H1 (cell line): ENCODE measurements around the gene MRPL34. TPM values are rescaled to one million over a fixed set of nuclear protein-coding genes. Genes with fewer than 3 reads are reported as not detected.

Experiments used
- CTCF ChIA-PET: fragments of 300-600 bp; sonication (Branson Sonifier 250); formaldehyde crosslinking; loops from one replicate; lab custom pipeline; 2021; ENCODE audit not compliant: partially characterized antibody; lab: Charles Lee
- POLR2A ChIA-PET: fragments of 300-600 bp; sonication (Branson Sonifier 250); formaldehyde crosslinking; loops from one replicate; lab custom pipeline; 2021; ENCODE audit warnings: inconsistent platforms; ENCODE audit not compliant: partially characterized antibody; lab: Charles Lee
- DNase-seq, 2 experiments: peaks; one replicate each; pipeline versions ENCODE4 v3.0.0 to v3.0.0-alpha.2; 2010 to 2022; ENCODE audit warnings: low spot score in 2 of 2, low read depth in 1 of 2, mixed read lengths in 1 of 2
- FAIRE-seq: peaks from 2 replicates; lab custom pipeline; 2011; peaks lifted over from hg19 to GRCh38; lab: Jason Lieb, UNC
- H2AFZ ChIP-seq: 2 replicates; pipeline ENCODE4 v1.8.1; 2012; ENCODE audit warnings: low read length, inconsistent platforms
- H2AK5ac ChIP-seq: 2 replicates; pipeline ENCODE4 v1.6.1; 2013; ENCODE audit warnings: low read depth, low read length
- H2BK120ac ChIP-seq: replicated peaks from 2 replicates; pipeline ENCODE3; 2013; ENCODE audit warnings: low read depth, low read length, inconsistent platforms
- H2BK12ac ChIP-seq: 2 replicates; pipeline ENCODE4 v1.6.1; 2013; ENCODE audit warnings: low read depth, low read length
- H2BK15ac ChIP-seq: 2 replicates; pipeline ENCODE4 v1.6.1; 2013; ENCODE audit warnings: low read length
- H2BK20ac ChIP-seq: 2 replicates; pipeline ENCODE4 v1.6.1; 2013; ENCODE audit warnings: low read length
- H2BK5ac ChIP-seq: 2 replicates; pipeline ENCODE4 v1.6.1; 2013; ENCODE audit warnings: low read depth, low read length
- H3K14ac ChIP-seq: 2 replicates; pipeline ENCODE4 v1.6.1; 2013; ENCODE audit warnings: inconsistent platforms; ENCODE audit not compliant: insufficient read length
- H3K18ac ChIP-seq: 2 replicates; pipeline ENCODE4 v1.6.1; 2013; ENCODE audit warnings: low read length; ENCODE audit errors: extremely low read depth
- H3K23ac ChIP-seq: 2 replicates; pipeline ENCODE4 v1.6.1; 2013; ENCODE audit warnings: inconsistent platforms; ENCODE audit not compliant: insufficient read length
- H3K23me2 ChIP-seq: 2 replicates; pipeline ENCODE4 v1.6.1; 2013; ENCODE audit warnings: low read depth, low read length
- H3K27ac ChIP-seq: 2 replicates; pipeline ENCODE4 v1.6.1; 2011; ENCODE audit warnings: low read depth, low read length, inconsistent platforms
- H3K27me3 ChIP-seq, 4 experiments: replicated peaks in 1 of 4; 1 replicate in 1 of 4; 2 replicates in 3 of 4; pipeline versions ENCODE4 v1.6.1 to v1.8.1; 2011 to 2013; ENCODE audit warnings: low read length in 3 of 4, mild to moderate bottlenecking in 3 of 4, inconsistent platforms in 2 of 4, mixed read lengths in 2 of 4, moderate library complexity in 1 of 4; ENCODE audit not compliant: control insufficient read depth in 3 of 4, insufficient read depth in 3 of 4; ENCODE audit errors: extremely low read depth in 1 of 4
- H3K36me3 ChIP-seq, 4 experiments: 2 replicates each; pipeline versions ENCODE4 v1.6.1 to v1.8.1; 2011 to 2013; ENCODE audit warnings: mild to moderate bottlenecking in 4 of 4, low read length in 3 of 4, moderate library complexity in 2 of 4, control low read depth in 1 of 4, inconsistent platforms in 1 of 4; ENCODE audit not compliant: insufficient read depth in 4 of 4, control insufficient read depth in 2 of 4
- H3K4ac ChIP-seq: replicated peaks from 2 replicates; pipeline ENCODE3; 2013; ENCODE audit warnings: low read length, low read depth, mixed read lengths, inconsistent platforms; ENCODE audit not compliant: insufficient read length
- H3K4me1 ChIP-seq, 4 experiments: replicated peaks in 1 of 4; 1 replicate in 1 of 4; 2 replicates in 3 of 4; pipeline versions ENCODE4 v1.6.1 to v1.8.1; 2011 to 2013; ENCODE audit warnings: low read length in 3 of 4, inconsistent platforms in 2 of 4, mixed read lengths in 1 of 4; ENCODE audit not compliant: insufficient read depth in 4 of 4, control insufficient read depth in 3 of 4
- H3K4me2 ChIP-seq, 2 experiments: 2 replicates each; pipeline versions ENCODE4 v1.6.1 to v1.8.1; 2011 to 2013; ENCODE audit warnings: low read depth in 2 of 2, low read length in 2 of 2, control low read depth in 1 of 2, inconsistent platforms in 1 of 2, mild to moderate bottlenecking in 1 of 2; ENCODE audit not compliant: insufficient read depth in 1 of 2
- H3K4me3 ChIP-seq, 4 experiments: fragments of 200-600, 300-600 bp in 1 of 4; sonication (generic), shearing (Covaris generic), sonication (Bioruptor Twin) in 1 of 4; 2 replicates each; pipeline versions ENCODE4 v1.5.1 to v1.8.1; 2011 to 2016; ENCODE audit warnings: low read length in 4 of 4, low read depth in 3 of 4, control low read depth in 2 of 4, inconsistent platforms in 2 of 4, mild to moderate bottlenecking in 2 of 4, mixed read lengths in 1 of 4, moderate library complexity in 1 of 4; ENCODE audit not compliant: insufficient read depth in 2 of 4; ENCODE audit errors: extremely low read depth in 1 of 4
- H3K56ac ChIP-seq: replicated peaks from 2 replicates; pipeline ENCODE3; 2013; ENCODE audit warnings: low read depth, mild to moderate bottlenecking, mixed read lengths, low read length, inconsistent platforms; ENCODE audit not compliant: insufficient read length
- H3K79me1 ChIP-seq: 2 replicates; pipeline ENCODE4 v1.6.1; 2013; ENCODE audit warnings: low read depth, low read length, control low read depth
- H3K79me2 ChIP-seq, 2 experiments: 2 replicates each; pipeline versions ENCODE4 v1.6.1 to v1.8.1; 2012 to 2013; ENCODE audit warnings: low read length in 2 of 2, mild to moderate bottlenecking in 2 of 2, inconsistent platforms in 1 of 2; ENCODE audit not compliant: insufficient read depth in 2 of 2, control insufficient read depth in 1 of 2
- H3K9ac ChIP-seq, 4 experiments: replicated peaks in 1 of 4; 1 replicate in 1 of 4; 2 replicates in 3 of 4; pipeline versions ENCODE4 v1.6.1 to v1.8.1; 2011 to 2013; ENCODE audit warnings: low read depth in 3 of 4, low read length in 3 of 4, control low read depth in 2 of 4, mild to moderate bottlenecking in 2 of 4, moderate library complexity in 2 of 4, inconsistent platforms in 1 of 4; ENCODE audit errors: extremely low read depth in 1 of 4
- H3K9me3 ChIP-seq, 2 experiments: 2 replicates each; pipeline versions ENCODE4 v1.6.1 to v1.8.1; 2012 to 2013; ENCODE audit warnings: mild to moderate bottlenecking in 2 of 2, moderate library complexity in 2 of 2, control low read depth in 1 of 2, inconsistent platforms in 1 of 2, low read depth in 1 of 2, low read length in 1 of 2, mixed read lengths in 1 of 2; ENCODE audit not compliant: insufficient read depth in 2 of 2
- H4K20me1 ChIP-seq, 2 experiments: replicated peaks in 1 of 2; 2 replicates each; pipeline versions ENCODE3 to v1.8.1; 2011 to 2013; ENCODE audit warnings: inconsistent platforms in 2 of 2, low read length in 2 of 2, mild to moderate bottlenecking in 1 of 2; ENCODE audit not compliant: insufficient read depth in 2 of 2, control insufficient read depth in 1 of 2
- H4K5ac ChIP-seq: 2 replicates; pipeline ENCODE4 v1.6.1; 2013; ENCODE audit warnings: low read length, low read depth, mixed read lengths, inconsistent platforms; ENCODE audit not compliant: insufficient read length
- H4K8ac ChIP-seq: 2 replicates; pipeline ENCODE4 v1.8.0; 2013; ENCODE audit warnings: mild to moderate bottlenecking, moderate library complexity, low read length, inconsistent platforms; ENCODE audit not compliant: insufficient read depth; ENCODE audit errors: extremely low read depth
- H4K91ac ChIP-seq: replicated peaks from 2 replicates; pipeline ENCODE3; 2013; ENCODE audit warnings: low read length, mixed read lengths, inconsistent platforms; ENCODE audit not compliant: insufficient read length
- ASH2L ChIP-seq: fragments of 200-600, 300-600 bp; sonication (generic); IDR thresholded peaks from one replicate; pipeline ENCODE4 v1.7.1; 2017; ENCODE audit warnings: low read length
- ATF3 ChIP-seq: IDR thresholded peaks from 2 replicates; pipeline ENCODE4 v1.6.1; 2011; ENCODE audit warnings: low read depth, mild to moderate bottlenecking, low read length; ENCODE audit not compliant: insufficient read depth
- BCL11A ChIP-seq, 2 experiments: IDR thresholded peaks; one replicate each; pipeline ENCODE4 v1.6.1; 2011; ENCODE audit warnings: low read depth in 2 of 2, low read length in 2 of 2, mild to moderate bottlenecking in 2 of 2
- E2F6 ChIP-seq: IDR thresholded peaks from 2 replicates; pipeline ENCODE4 v1.6.1; 2012; ENCODE audit warnings: inconsistent platforms
- HDAC6 ChIP-seq: IDR thresholded peaks from one replicate; pipeline ENCODE4 v1.7.1; 2012; ENCODE audit warnings: low read depth, mild to moderate bottlenecking, inconsistent platforms, low read length, moderate library complexity
- KDM5A ChIP-seq: fragments of 200-600 bp; IDR thresholded peaks from 2 replicates; pipeline ENCODE4 v1.7.1; 2012; ENCODE audit warnings: mild to moderate bottlenecking, low read length, inconsistent platforms, mixed read lengths
- RAD21 ChIP-seq, 2 experiments: IDR thresholded peaks in 1 of 2; conservative IDR thresholded peaks in 1 of 2; 2 replicates each; pipeline ENCODE4 v1.6.1; 2011; ENCODE audit warnings: low read depth in 2 of 2, low read length in 2 of 2, improper control_type of control experiment in 1 of 2, inconsistent platforms in 1 of 2, mild to moderate bottlenecking in 1 of 2, moderate library complexity in 1 of 2
- RFX5 ChIP-seq: IDR thresholded peaks from 2 replicates; pipeline ENCODE4 v1.6.1; 2011; ENCODE audit warnings: low read depth, low read length, improper control_type of control experiment, borderline replicate concordance
- TCF12 ChIP-seq: IDR thresholded peaks from 2 replicates; pipeline ENCODE4 v1.6.1; 2011; ENCODE audit warnings: low read depth, mild to moderate bottlenecking, low read length
- YY1 ChIP-seq: IDR thresholded peaks from 2 replicates; pipeline ENCODE4 v1.6.1; 2011; ENCODE audit warnings: low read depth, mild to moderate bottlenecking, low read length
- ZNF274 ChIP-seq: IDR thresholded peaks from 2 replicates; pipeline ENCODE4 v1.7.0; 2012; ENCODE audit warnings: low read length, borderline replicate concordance; ENCODE audit errors: extremely low read depth
- WGBS, 2 experiments: shearing (Covaris generic) in 1 of 2; methylation state at CpG; one replicate each; pipeline versions ENCODE4 v1.1.6 to v1.1.7; 2013 to 2015; ENCODE audit warnings: low lambda C conversion rate in 2 of 2, mixed read lengths in 2 of 2, inconsistent platforms in 1 of 2, low coverage in 1 of 2, missing lambda C conversion rate in 1 of 2; ENCODE audit not compliant: insufficient replicate concordance in 2 of 2, insufficient coverage in 1 of 2, insufficient read length in 1 of 2; ENCODE audit errors: extremely low coverage in 1 of 2, missing lambda C conversion rate in 1 of 2; 5-methylcytosine and 5-hydroxymethylcytosine counted together
- polyA plus RNA-seq, 7 experiments: library from polyadenylated mRNA; depleted of rRNA in 3 of 7; stranded (reverse) in 5 of 7; unstranded in 2 of 7; fragments of >200 nt in 5 of 7; fragments of 200-250 nt in 2 of 7; gene quantifications; 1 replicate in 5 of 7; 2 replicates in 1 of 7; 4 replicates in 1 of 7; pipeline versions ENCODE4 v1.2.1 to v1.2.3, GENCODE V29; 2011 to 2013; ENCODE audit warnings: missing spikeins in 2 of 7, mixed read lengths in 2 of 7
- total RNA-seq: library from RNA; stranded (reverse); fragmentation: NEBNext Ultra II Directional; extraction: Animal tissue kit (Norgen Biotek cat#: 25700); gene quantifications from 2 replicates; pipeline ENCODE4 v1.2.1, GENCODE V29; 2021

The MRPL34 gene
- total and polyA plus RNA-seq, 2 of the 8 experiments (the other 6 are each of a cell fraction or from before 2014, with no cell fraction given), result 91.9 to 99.6 TPM

GRCh38 chr19:17275441-17276175, 30.1 kb upstream of the MRPL34 start:
- H2AFZ ChIP-seq, result no peak overlapping the region
- no peaks in the 10 kb centered on the region for H3K79me2 ChIP-seq
- no peak overlapping the region for H2BK12ac ChIP-seq
- no peak overlapping the region for H4K8ac ChIP-seq
- H3K9ac ChIP-seq, result no peak overlapping the region
- WGBS, 2 experiments, result 89% methylated on average over 19 of the region's 19 CpGs; no CpG with 5 or more reads in 1 of the 2 experiments
- CTCF ChIA-PET, result interaction anchor here (1.3 kb wide), 1 partner anchor 11 kb away, joined by 3 read pairs; the partner anchor contains the start of gene USHBP1
- no peaks in the 10 kb centered on the region for H3K9me3 ChIP-seq
- POLR2A ChIA-PET, result interaction anchor here (9.0 kb wide), 1 partner anchor 12 kb away, joined by 113 read pairs; the partner anchor contains the start of genes BABAM1 and USHBP1
- no peaks in the 10 kb centered on the region for H3K79me1 ChIP-seq
- H3K4me2 ChIP-seq, result no peak overlapping the region
- no peak overlapping the region for H2BK120ac ChIP-seq
- H3K4me3 ChIP-seq, result no peak overlapping the region
- FAIRE-seq, result no peak
- no peaks in the 10 kb centered on the region for H3K23me2 ChIP-seq
- peaks cover 0 to 2% of the 10 kb centered on the region in 2 experiments for H4K20me1 ChIP-seq
- H3K23ac ChIP-seq, result no peak overlapping the region
- H3K56ac ChIP-seq, result no peak overlapping the region
- H2BK20ac ChIP-seq, result no peak overlapping the region
- H4K91ac ChIP-seq, result no peak overlapping the region
- no peaks in the 10 kb centered on the region for H3K27me3 ChIP-seq
- H3K4me1 ChIP-seq, result no peaks in the 10 kb centered on the region
- no peak overlapping the region for H2BK15ac ChIP-seq
- DNase-seq, result no peak
- H2BK5ac ChIP-seq, result no peak overlapping the region
- H2AK5ac ChIP-seq, result no peak overlapping the region
- H3K18ac ChIP-seq, result no peak overlapping the region
- no peak overlapping the region for H3K14ac ChIP-seq
- H3K4ac ChIP-seq, result no peak overlapping the region
- H3K36me3 ChIP-seq, result peaks cover 8 to 39% (median 26%) of the 10 kb centered on the region in 4 experiments; a peak in 6 of 8 replicates
- no peak overlapping the region for H4K5ac ChIP-seq
- no peak overlapping the region for H3K27ac ChIP-seq
- TF ChIP-seq E2F6 (no peak), YY1 (no peak), ZNF274 (no peak), ATF3 (no peak), HDAC6 (no peak), BCL11A (IDR thresholded peaks at IDR 0.05; ENCODE audit: low read depth in 2 of 2, low read length in 2 of 2) (no peak), RAD21 (IDR thresholded peaks at IDR 0.05 in 1 of 2, conservative IDR thresholded peaks at IDR 0.05 in 1 of 2; ENCODE audit: low read depth in 2 of 2, low read length in 2 of 2) (no peak), ASH2L (no peak), KDM5A (no peak), TCF12 (no peak), RFX5 (no peak)
